Transverse colon (tissue), 4 donors: ENCODE data around the gene IRF4.

ENCODE experiments used
- CTCF ChIP-seq, 5 experiments: fragments of 200-600 bp in 3 of 5; fragments of 450-650 bp in 2 of 5; sonication (generic) in 3 of 5; IDR thresholded peaks; 1 replicate in 2 of 5; 2 replicates in 3 of 5; pipeline ENCODE4 v1.5.1; 2016 to 2017; ENCODE audit warnings: antibody characterized with exemption in 5 of 5, inconsistent platforms in 3 of 5, mild to moderate bottlenecking in 2 of 5, moderate library complexity in 1 of 5
- POLR2A ChIP-seq: fragments of 450-650 bp; IDR thresholded peaks from one replicate; pipeline ENCODE4 v1.6.1; 2016; ENCODE audit warnings: antibody characterized with exemption, mild to moderate bottlenecking, moderate library complexity
- POLR2AphosphoS5 ChIP-seq, 3 donors: sonication (generic); formaldehyde crosslinking; IDR thresholded peaks; one replicate each; pipeline ENCODE4 v1.6.1; 2016; ENCODE audit warnings: antibody characterized with exemption in 3 of 3

- TF ChIP-seq CTCF (IDR thresholded peaks at IDR 0.05) (no peak), POLR2AphosphoS5 (IDR thresholded peaks at IDR 0.05) (no peak), POLR2A (no peak)
Observed at GRCh38 chr6:421211-421610, 29.7 kb downstream of the IRF4 start.
